ENCODE results near the gene GABRR1. TPM values are rescaled to one million over a fixed set of nuclear protein-coding genes. Genes with fewer than 3 reads are reported as not detected.

Gene GABRR1
- total RNA-seq, 1 experiment from 2014 or later = 0.33 TPM

- no peak overlapping the region for H2BK20ac ChIP-seq (ENCODE audit: low read depth, low read length, poor library complexity, severe bottlenecking)
- H3K4me1 ChIP-seq (ENCODE audit: insufficient read depth, low read length) = peaks cover 6% of the 10 kb centered on the region
- H3K27ac ChIP-seq (ENCODE audit: insufficient read length, low read depth, low read length) = no peak overlapping the region
- H3K9ac ChIP-seq (ENCODE audit: extremely low read depth, insufficient read length, low read length) = no peak overlapping the region
- Mint-ChIP-seq H3K27ac (no peak overlapping the region), H3K36me3 (ENCODE audit: insufficient read depth in 1 of 3, low read depth in 3 of 3) (peaks cover 5 to 13% (median 10%) of the 10 kb centered on the region in 3 experiments; a peak in 6 of 7 replicates), H3K9me3 (peaks cover 15 to 18% of the 10 kb centered on the region in 2 experiments), H3K4me3 (no peak overlapping the region), H3K4me1 (peaks cover 12 to 17% of the 10 kb centered on the region in 2 experiments), H3K27me3 (ENCODE audit: low read depth) (no peaks in the 10 kb centered on the region; the same call in none of the 2 replicates)
- no CpG with 5 or more reads among the region's 5 CpGs for WGBS (ENCODE audit: extremely low coverage, insufficient read length, low lambda C conversion rate)
- no peak overlapping the region for H2BK12ac ChIP-seq (ENCODE audit: insufficient read length, low read depth, low read length)
- no peak overlapping the region for H2AFZ ChIP-seq (ENCODE audit: low read length)
- H3K23ac ChIP-seq (ENCODE audit: insufficient read length, low read depth, low read length) = no peak overlapping the region
- no peak overlapping the region for H2BK5ac ChIP-seq (ENCODE audit: insufficient read length, low read length)
- no peak overlapping the region for H2BK15ac ChIP-seq (ENCODE audit: low read depth, low read length)
- H3K14ac ChIP-seq (ENCODE audit: insufficient read depth, low read length) = no peak overlapping the region
- H3K4ac ChIP-seq (ENCODE audit: low read depth, low read length) = no peak overlapping the region
- no peaks in the 10 kb centered on the region for H3K23me2 ChIP-seq (ENCODE audit: insufficient read length, low read depth, low read length, poor library complexity, severe bottlenecking)
- H3K56ac ChIP-seq (ENCODE audit: insufficient read length, low read depth, low read length) = no peak overlapping the region
- H3K79me1 ChIP-seq (ENCODE audit: insufficient read depth, low read depth, low read length, poor library complexity, severe bottlenecking) = no peaks in the 10 kb centered on the region
- no peak overlapping the region for H4K91ac ChIP-seq (ENCODE audit: insufficient read length, low read depth, low read length)
- H3K18ac ChIP-seq (ENCODE audit: insufficient read length, low read depth, low read length) = no peak overlapping the region
- no peak overlapping the region for H4K5ac ChIP-seq (ENCODE audit: insufficient read length, low read depth, low read length)
- no peak overlapping the region for H3T11ph ChIP-seq (ENCODE audit: low read length)
- no peak overlapping the region for H4K8ac ChIP-seq (replicated peaks; ENCODE audit: insufficient read length, low read depth, low read length)
- no peak for DNase-seq
- no peak overlapping the region for H2AK5ac ChIP-seq (ENCODE audit: insufficient read length, low read length)
- no peaks in the 10 kb centered on the region for H4K20me1 ChIP-seq (ENCODE audit: control insufficient read depth, insufficient read depth, insufficient read length)
- no peak overlapping the region for H2BK120ac ChIP-seq (ENCODE audit: low read depth, low read length, poor library complexity, severe bottlenecking)
- no peak overlapping the region for H3K4me2 ChIP-seq (ENCODE audit: insufficient read depth, insufficient read length, low read length)
- no peaks in the 10 kb centered on the region for H3K79me2 ChIP-seq (ENCODE audit: insufficient read depth, low read length)
- TF ChIP-seq CTCF (conservative IDR thresholded peaks at IDR 0.05) = no peak
- no peaks in the 10 kb centered on the region for H3K27me3 ChIP-seq (ENCODE audit: insufficient read depth, low read length)
- H3K9me3 ChIP-seq (ENCODE audit: control insufficient read depth, low read depth, low read length) = no peaks in the 10 kb centered on the region
These were observed 26.4 kb downstream of the GABRR1 start for GRCh38 chr6:89190741-89191140.
